Hippocampal formation (tissue), 2 donors: Measurements from ENCODE around the gene ODC1.

Source experiments
- DNase-seq, 2 donors: peaks; one replicate each; lab custom pipeline; 2025; lab: John Stamatoyannopoulos, UW

Gene ODC1

GRCh38 chr2:10415048-10415447 is 33.1 kb downstream of the ODC1 start:
- no peak for DNase-seq

- DNase-seq: no peak
These were observed 33.5 kb downstream of the ODC1 start for GRCh38 chr2:10414591-10414990.

- no peak for DNase-seq
These were observed 34.1 kb downstream of the ODC1 start for GRCh38 chr2:10413991-10414451.

GRCh38 chr2:10413503-10413902 is 34.6 kb downstream of the ODC1 start:
- DNase-seq: no peak

- no peak for DNase-seq
These were observed 35.7 kb downstream of the ODC1 start for GRCh38 chr2:10412380-10412779.

GRCh38 chr2:10411557-10411956 is 36.6 kb downstream of the ODC1 start:
- no peak for DNase-seq

GRCh38 chr2:10410823-10411437 is 37.2 kb downstream of the ODC1 start:
- no peak for DNase-seq

GRCh38 chr2:10410001-10410822 is 37.9 kb downstream of the ODC1 start:
- no peak for DNase-seq

- DNase-seq: peak; percentile 30 to 34
These were observed 39.2 kb downstream of the ODC1 start for GRCh38 chr2:10408649-10409579.

GRCh38 chr2:10407841-10408648 is 40.1 kb downstream of the ODC1 start:
- no peak for DNase-seq

GRCh38 chr2:10407432-10407831 is 40.7 kb downstream of the ODC1 start:
- DNase-seq: no peak

- no peak for DNase-seq
These were observed 41.5 kb downstream of the ODC1 start for GRCh38 chr2:10406491-10407188.

GRCh38 chr2:10406016-10406415 is 42.1 kb downstream of the ODC1 start:
- DNase-seq: no peak

- no peak for DNase-seq
These were observed 42.7 kb downstream of the ODC1 start for GRCh38 chr2:10405448-10405847.

GRCh38 chr2:10404324-10405143 is 43.6 kb downstream of the ODC1 start:
- DNase-seq: peak in 1 of 2 donors; percentile 17

- DNase-seq: no peak
These were observed 45.4 kb downstream of the ODC1 start for GRCh38 chr2:10402653-10403215.

- DNase-seq: no peak
These were observed 46.0 kb downstream of the ODC1 start for GRCh38 chr2:10402062-10402585.

- DNase-seq: no peak
These were observed 46.9 kb downstream of the ODC1 start for GRCh38 chr2:10400978-10401951.
